IMR-90 (cell line): ENCODE measurements around the gene NHSL2. TPM values are rescaled to one million over a fixed set of nuclear protein-coding genes. Genes with fewer than 3 reads are reported as not detected.

Source experiments
- ATAC-seq: fragments of 200-7000 bp; cut with Tn5 transposase; 2 replicates; pipeline ENCODE4 v1.9.1; 2020; ENCODE audit warnings: low read depth, mild to moderate bottlenecking, moderate library complexity
- BruUV-seq: library from RNA; stranded (reverse); fragments of 400-500 nt; replicated peaks from 2 replicates; lab custom pipeline; 2021; lab: Mats Ljungman, UMichigan
- CTCF ChIA-PET: fragments of 300-600 bp; formaldehyde crosslinking; extraction: SDS; loops from one replicate; lab custom pipeline; 2021; ENCODE audit warnings: antibody characterized with exemption; lab: Yijun Ruan, JAX
- POLR2A ChIA-PET: fragments of 300-600 bp; sonication (Branson Sonifier 250); formaldehyde crosslinking; loops from one replicate; lab custom pipeline; 2022; ENCODE audit warnings: antibody characterized with exemption; ENCODE audit not compliant: unreplicated experiment; lab: Charles Lee
- DNase-seq: peaks from one replicate; pipeline ENCODE4 v3.0.0; 2013
- H2AFZ ChIP-seq: replicated peaks from 2 replicates; pipeline ENCODE3; 2013; ENCODE audit warnings: low read length, mild to moderate bottlenecking; ENCODE audit not compliant: poor library complexity
- H2AK5ac ChIP-seq: 2 replicates; pipeline ENCODE4 v1.6.1; 2013; ENCODE audit warnings: low read depth, low read length, inconsistent platforms
- H2AK9ac ChIP-seq: replicated peaks from 2 replicates; pipeline ENCODE3; 2013; ENCODE audit warnings: mild to moderate bottlenecking, low read depth, low read length, moderate library complexity; ENCODE audit not compliant: poor library complexity
- H2BK120ac ChIP-seq: 2 replicates; pipeline ENCODE4 v1.6.1; 2013; ENCODE audit warnings: low read depth, low read length, inconsistent platforms
- H2BK15ac ChIP-seq: 3 replicates; pipeline ENCODE4 v1.6.1; 2013; ENCODE audit warnings: low read depth, low read length, inconsistent platforms
- H2BK20ac ChIP-seq: 2 replicates; pipeline ENCODE4 v1.6.1; 2013; ENCODE audit warnings: low read depth, mild to moderate bottlenecking, inconsistent platforms, low read length, moderate library complexity
- H2BK5ac ChIP-seq: 2 replicates; pipeline ENCODE4 v1.6.1; 2013; ENCODE audit warnings: mild to moderate bottlenecking, low read depth, low read length, inconsistent platforms; ENCODE audit not compliant: poor library complexity, severe bottlenecking
- H3K14ac ChIP-seq: replicated peaks from 2 replicates; pipeline ENCODE4 v1.6.1; 2013; ENCODE audit warnings: low read depth, low read length, inconsistent platforms
- H3K18ac ChIP-seq: 2 replicates; pipeline ENCODE4 v1.6.1; 2013; ENCODE audit warnings: low read depth, low read length, control low read depth
- H3K23ac ChIP-seq: 2 replicates; pipeline ENCODE4 v1.6.1; 2013; ENCODE audit warnings: low read depth, low read length, inconsistent platforms
- H3K27ac ChIP-seq: 2 replicates; pipeline ENCODE4 v1.5.1; 2013; ENCODE audit warnings: mild to moderate bottlenecking, control low read depth, low read length; ENCODE audit not compliant: insufficient read depth
- H3K27me3 ChIP-seq: 2 replicates; pipeline ENCODE4 v1.6.1; 2013; ENCODE audit warnings: low read length; ENCODE audit not compliant: control insufficient read depth, insufficient read depth
- H3K36me3 ChIP-seq: 2 replicates; pipeline ENCODE4 v1.6.1; 2013; ENCODE audit warnings: low read length, mixed read lengths; ENCODE audit not compliant: control insufficient read depth, insufficient read depth
- H3K4ac ChIP-seq: 2 replicates; pipeline ENCODE4 v1.6.1; 2013; ENCODE audit warnings: low read depth, low read length, inconsistent platforms
- H3K4me1 ChIP-seq: 2 replicates; pipeline ENCODE4 v1.6.1; 2013; ENCODE audit warnings: low read length, mixed read lengths; ENCODE audit not compliant: control insufficient read depth, insufficient read depth
- H3K4me2 ChIP-seq: 2 replicates; pipeline ENCODE4 v1.6.1; 2013; ENCODE audit warnings: low read depth, mild to moderate bottlenecking, control low read depth, low read length, moderate library complexity
- H3K4me3 ChIP-seq: 2 replicates; pipeline ENCODE4 v1.5.1; 2013; ENCODE audit warnings: low read depth, mild to moderate bottlenecking, control low read depth, low read length, moderate library complexity; ENCODE audit not compliant: insufficient read depth
- H3K56ac ChIP-seq: 2 replicates; pipeline ENCODE4 v1.6.1; 2013; ENCODE audit warnings: low read length, inconsistent platforms; ENCODE audit not compliant: insufficient read depth; ENCODE audit errors: extremely low read depth
- H3K79me1 ChIP-seq, 2 experiments: 2 replicates each; pipeline ENCODE4 v1.6.1; 2013; ENCODE audit warnings: low read length in 2 of 2, inconsistent platforms in 1 of 2, low read depth in 1 of 2
- H3K9ac ChIP-seq: 2 replicates; pipeline ENCODE4 v1.6.1; 2013; ENCODE audit warnings: low read depth, low read length, control low read depth
- H3K9me1 ChIP-seq: 2 replicates; pipeline ENCODE4 v1.6.1; 2013; ENCODE audit warnings: low read length, inconsistent platforms; ENCODE audit not compliant: insufficient read depth
- H3K9me3 ChIP-seq: 2 replicates; pipeline ENCODE4 v1.6.1; 2013; ENCODE audit warnings: low read length; ENCODE audit not compliant: control insufficient read depth, insufficient read depth
- H4K20me1 ChIP-seq: 2 replicates; pipeline ENCODE4 v1.6.1; 2013; ENCODE audit warnings: low read length, inconsistent platforms; ENCODE audit not compliant: insufficient read depth
- H4K5ac ChIP-seq: 2 replicates; pipeline ENCODE4 v1.6.1; 2013; ENCODE audit warnings: mild to moderate bottlenecking, low read depth, low read length, control low read depth
- H4K8ac ChIP-seq, 2 experiments: 2 replicates each; pipeline ENCODE4 v1.6.1; 2013; ENCODE audit warnings: low read depth in 2 of 2, low read length in 2 of 2, control low read depth in 1 of 2, inconsistent platforms in 1 of 2
- H4K91ac ChIP-seq: 2 replicates; pipeline ENCODE4 v1.6.1; 2013; ENCODE audit warnings: low read depth, low read length, inconsistent platforms; ENCODE audit not compliant: insufficient read depth
- ELK1 ChIP-seq: fragments of 150-350 bp; IDR thresholded peaks from 2 replicates; pipeline ENCODE4 v1.6.1; 2016; ENCODE audit warnings: low read depth, mild to moderate bottlenecking, low read length, moderate library complexity, borderline replicate concordance
- MAZ ChIP-seq: IDR thresholded peaks from 2 replicates; pipeline ENCODE4 v1.6.1; 2012; ENCODE audit warnings: low read depth, mild to moderate bottlenecking, low read length, improper control_type of control experiment, moderate library complexity, borderline replicate concordance
- RFX5 ChIP-seq: IDR thresholded peaks from 2 replicates; pipeline ENCODE4 v1.8.0; 2012; ENCODE audit warnings: low read depth, mild to moderate bottlenecking, low read length, moderate library complexity
- WGBS, 2 experiments: methylation state at CpG; one replicate each; pipeline versions ENCODE4 v1.1.5 to v1.1.7; 2013; ENCODE audit warnings: missing lambda C conversion rate in 2 of 2; ENCODE audit not compliant: insufficient read length in 1 of 2; ENCODE audit errors: extremely low coverage in 2 of 2; 5-methylcytosine and 5-hydroxymethylcytosine counted together
- dilution Hi-C: fragments of 300-500 bp; cut with HindIII; formaldehyde crosslinking; loops from one replicate; pipeline ENCODE4 v1.14.3; 2018; ENCODE audit warnings: low sequenced_read_pairs; ENCODE audit not compliant: unreplicated experiment
- in situ Hi-C: fragments of 300-500 bp; cut with MboI; formaldehyde crosslinking; loops from 3 replicates; pipeline ENCODE4 v1.14.3; 2019; ENCODE audit warnings: low sequenced_read_pairs, inconsistent platforms, mixed read lengths
- intact Hi-C: fragments of 100-400 bp; cut with micrococcal nuclease; formaldehyde crosslinking; loops from 2 replicates; pipeline ENCODE4 v1.10.0; 2022
- polyA plus RNA-seq, 3 experiments: library from polyadenylated mRNA; depleted of rRNA; stranded (reverse); fragments of >200 nt; gene quantifications; 2 replicates each; pipeline ENCODE4 v1.2.3, GENCODE V29; 2012; ENCODE audit warnings: low replicate concordance in 1 of 3
- total RNA-seq: library from RNA; depleted of rRNA; stranded (reverse); fragments of >200 nt; gene quantifications from 2 replicates; pipeline ENCODE4 v1.2.3, GENCODE V29; 2012

Gene NHSL2
- total and polyA plus RNA-seq, 2 of the 4 experiments (the other 2 are of a cell fraction): 0.72 to 0.75 TPM

DNA sequence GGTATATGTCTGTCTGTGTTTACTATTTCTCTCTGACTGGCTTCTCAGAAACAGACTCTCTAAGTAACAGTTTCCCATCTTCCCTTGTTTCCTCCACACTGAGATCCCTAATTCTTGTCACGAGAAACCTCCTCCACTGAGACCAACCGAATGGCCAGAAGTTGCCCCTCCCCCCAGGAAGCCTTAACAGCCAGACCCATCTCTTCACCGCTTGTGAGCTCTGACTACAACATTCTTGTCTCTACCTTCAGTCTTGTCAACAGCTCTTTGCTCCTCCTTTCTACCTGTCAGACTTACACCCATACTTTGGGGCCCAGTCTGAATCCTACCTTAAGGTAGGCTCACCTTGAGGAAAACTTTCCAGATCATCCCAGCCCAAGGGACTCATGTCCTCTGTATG, 90.8 kb downstream of the NHSL2 start:
- H3K4me3 ChIP-seq: no peak overlapping the region
- H2BK20ac ChIP-seq: no peak overlapping the region
- H3K4ac ChIP-seq: no peak overlapping the region
- H2BK15ac ChIP-seq: no peak overlapping the region
- H3K9me1 ChIP-seq: no peaks in the 10 kb centered on the region
- peaks cover 2% of the 10 kb centered on the region; the same call in 1 of the 2 replicates for H4K20me1 ChIP-seq
- H3K9ac ChIP-seq: no peak overlapping the region
- H3K27ac ChIP-seq: no peak overlapping the region
- no peak overlapping the region for H4K91ac ChIP-seq
- TF ChIP-seq RFX5 (no peak), MAZ (no peak), ELK1 (no peak)
- no peak overlapping the region for H2BK5ac ChIP-seq
- no peaks in the 10 kb centered on the region for H3K9me3 ChIP-seq
- peaks cover 44% of the 10 kb centered on the region for H3K27me3 ChIP-seq
- ChIA-PET CTCF (no interaction called here), POLR2A (no interaction called here)
- no peak overlapping the region for H3K23ac ChIP-seq
- no peaks in the 10 kb centered on the region; the same call in 1 of the 2 replicates for H3K4me1 ChIP-seq
- H2AK9ac ChIP-seq: no peak overlapping the region
- no peaks in the 10 kb centered on the region for H3K36me3 ChIP-seq
- H2AK5ac ChIP-seq: no peak overlapping the region
- no peak overlapping the region for H3K4me2 ChIP-seq
- in situ Hi-C loops (loop anchor here (25.0 kb wide), 1 partner anchor 536 kb away; no protein-coding TSS in a partner anchor), intact Hi-C loops (no loop called here), dilution Hi-C loops (no loop called here)
- no peaks in the 10 kb centered on the region for H3K79me1 ChIP-seq
- no peak overlapping the region for H4K8ac ChIP-seq
- no peak overlapping the region for H4K5ac ChIP-seq
- no TSS peak for BruUV-seq
- H3K14ac ChIP-seq: no peak overlapping the region
- ATAC-seq: no peak
- H3K56ac ChIP-seq: no peak overlapping the region
- H3K18ac ChIP-seq: no peak overlapping the region
- DNase-seq: no peak
- no peak overlapping the region for H2BK120ac ChIP-seq
- WGBS, 2 experiments: no CpG with 5 or more reads among the region's 3 CpGs
- H2AFZ ChIP-seq: no peak overlapping the region
